ENCODE data around the gene ZFP69.

DNA sequence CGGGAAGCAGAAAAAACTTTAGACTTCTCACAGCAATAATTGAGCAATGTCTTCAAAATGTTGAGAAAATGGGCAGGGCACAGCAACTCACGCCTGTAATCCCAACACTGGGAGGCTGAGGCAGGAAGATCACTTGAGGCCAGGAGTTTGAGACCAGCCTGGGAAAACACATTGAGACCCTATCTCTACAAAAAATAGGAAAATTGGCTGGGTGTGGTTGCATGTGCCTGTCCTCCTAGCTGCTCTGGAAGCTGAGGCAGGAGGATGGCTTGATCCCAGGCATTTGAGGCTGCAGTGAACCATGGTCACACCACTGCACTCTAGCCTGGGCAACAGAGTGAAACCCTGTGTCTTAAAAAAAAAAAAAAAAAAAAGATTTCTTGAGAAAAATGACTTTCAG is 7.8 kb upstream of the ZFP69 start:
- TF ChIP-seq POLR2AphosphoS5 (IDR thresholded peaks at IDR 0.05; ENCODE audit: borderline replicate concordance, low read depth, low read length) = no peak
- TF ChIP-seq EZH2 (IDR thresholded peaks at IDR 0.05) = no peak
- TF ChIP-seq FOXP2 (optimal IDR thresholded peaks at IDR 0.05; ENCODE audit: control extremely low read depth, extremely low read length, insufficient read depth) = no peak
